Inflammatory macrophage treated with lipopolysaccharide for 4 hours (primary cell): ENCODE data around the gene NKX6-2.
"Not testable (repeated sequence)": the region's sequence is repeated elsewhere in the genome, so short reads cannot be mapped to it uniquely, and the experiment has no call there.

Experiments used
- DNase-seq: peaks from one replicate; pipeline ENCODE4 v3.0.0-alpha.2; 2020

NKX6-2 gene

DNA sequence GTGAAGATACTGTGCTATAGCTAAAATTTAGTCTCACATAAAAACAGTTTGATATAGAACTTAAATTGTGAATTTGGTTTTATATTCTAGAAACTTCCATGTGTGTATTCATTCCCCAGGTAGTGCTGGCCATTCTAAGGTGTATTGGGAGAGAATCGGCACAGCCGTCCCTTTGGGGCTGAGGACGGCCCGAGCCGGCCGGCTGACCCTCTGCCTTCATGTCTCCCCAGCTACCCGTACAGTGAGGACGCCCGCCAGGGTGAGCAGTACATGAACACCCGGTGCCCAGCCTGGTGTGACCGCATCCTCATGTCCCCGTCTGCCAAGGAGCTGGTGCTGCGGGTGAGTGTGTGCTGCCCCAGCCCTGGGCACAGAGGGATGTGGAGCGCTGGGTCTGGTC is 8.5 kb downstream of the NKX6-2 start:
- no peak for DNase-seq

DNA sequence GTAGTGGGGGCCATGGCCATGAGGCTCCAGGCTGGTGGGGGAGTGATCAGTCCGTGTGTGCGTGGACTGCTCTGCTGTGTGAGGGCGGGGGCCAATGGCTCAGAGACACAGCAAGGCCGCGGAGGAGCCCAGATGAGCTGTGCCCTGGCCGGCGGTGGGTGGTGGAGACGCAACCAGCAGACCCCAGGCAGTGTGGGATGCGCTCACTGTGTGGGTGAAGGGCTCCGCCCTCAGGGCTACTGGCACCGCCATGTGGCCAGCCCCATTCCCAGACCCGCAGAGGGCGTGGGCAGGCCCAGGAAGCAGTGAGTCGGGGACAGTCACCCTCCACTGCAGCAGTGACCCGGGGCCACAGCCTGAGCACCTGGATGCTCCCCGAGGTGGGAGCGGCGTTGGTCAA is 9.1 kb downstream of the NKX6-2 start:
- DNase-seq = no peak

- no peak for DNase-seq
Observed at GRCh38 chr10:132776186-132776585, 9.8 kb downstream of the NKX6-2 start.

- no peak for DNase-seq
Observed at GRCh38 chr10:132774902-132775863, 10.8 kb downstream of the NKX6-2 start.

GRCh38 chr10:132774181-132774901 is 11.6 kb downstream of the NKX6-2 start:
- no peak for DNase-seq

- not testable (repeated sequence) for DNase-seq
Observed at GRCh38 chr10:132772816-132773215, 13.1 kb downstream of the NKX6-2 start.

DNA sequence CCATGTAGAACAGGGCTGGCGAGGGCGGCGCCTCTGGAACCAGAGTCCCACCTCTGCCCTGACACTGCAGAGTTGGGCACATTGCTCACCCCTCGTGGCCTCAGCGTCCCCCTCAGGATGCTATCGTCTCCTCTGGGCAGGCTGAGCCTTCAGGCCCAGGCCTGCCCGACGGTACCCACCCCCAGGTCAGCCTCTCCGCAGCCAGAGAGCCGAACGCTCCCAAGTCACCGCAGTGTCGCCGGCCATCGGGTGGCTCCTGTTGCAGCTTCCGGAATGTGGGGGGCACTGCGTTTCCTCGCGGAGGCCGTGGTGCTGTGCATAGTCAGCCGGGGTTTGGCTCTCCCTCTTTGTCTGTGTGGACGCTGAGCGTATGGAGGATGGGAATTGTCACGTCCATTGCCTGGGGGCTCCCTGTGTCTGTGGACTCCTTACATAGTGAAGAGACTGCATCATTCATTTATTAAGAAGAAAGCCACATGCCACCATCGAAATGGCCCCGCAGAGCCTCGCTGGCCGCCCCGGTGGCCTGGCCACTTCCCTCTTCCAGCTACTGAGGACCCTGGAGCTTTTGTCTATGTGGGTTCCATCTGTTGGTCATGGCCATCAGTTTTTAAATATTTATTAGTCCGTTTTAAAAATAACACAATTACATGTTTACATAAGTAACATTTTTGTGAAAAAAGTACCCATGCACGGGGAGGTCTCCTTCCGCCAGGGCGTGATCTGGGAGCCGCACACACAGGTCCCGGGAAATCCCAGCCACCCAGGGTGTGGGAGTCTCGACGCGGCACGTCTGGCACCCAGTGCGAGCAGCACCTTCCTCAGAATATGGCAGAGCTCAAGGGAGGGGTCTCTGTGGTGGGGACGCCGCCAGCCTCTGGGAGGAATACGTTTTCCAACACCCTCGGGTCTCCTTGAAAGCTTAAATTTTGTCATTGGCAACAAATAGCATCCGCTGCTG is 15.6 kb downstream of the NKX6-2 start:
- no peak for DNase-seq

DNA sequence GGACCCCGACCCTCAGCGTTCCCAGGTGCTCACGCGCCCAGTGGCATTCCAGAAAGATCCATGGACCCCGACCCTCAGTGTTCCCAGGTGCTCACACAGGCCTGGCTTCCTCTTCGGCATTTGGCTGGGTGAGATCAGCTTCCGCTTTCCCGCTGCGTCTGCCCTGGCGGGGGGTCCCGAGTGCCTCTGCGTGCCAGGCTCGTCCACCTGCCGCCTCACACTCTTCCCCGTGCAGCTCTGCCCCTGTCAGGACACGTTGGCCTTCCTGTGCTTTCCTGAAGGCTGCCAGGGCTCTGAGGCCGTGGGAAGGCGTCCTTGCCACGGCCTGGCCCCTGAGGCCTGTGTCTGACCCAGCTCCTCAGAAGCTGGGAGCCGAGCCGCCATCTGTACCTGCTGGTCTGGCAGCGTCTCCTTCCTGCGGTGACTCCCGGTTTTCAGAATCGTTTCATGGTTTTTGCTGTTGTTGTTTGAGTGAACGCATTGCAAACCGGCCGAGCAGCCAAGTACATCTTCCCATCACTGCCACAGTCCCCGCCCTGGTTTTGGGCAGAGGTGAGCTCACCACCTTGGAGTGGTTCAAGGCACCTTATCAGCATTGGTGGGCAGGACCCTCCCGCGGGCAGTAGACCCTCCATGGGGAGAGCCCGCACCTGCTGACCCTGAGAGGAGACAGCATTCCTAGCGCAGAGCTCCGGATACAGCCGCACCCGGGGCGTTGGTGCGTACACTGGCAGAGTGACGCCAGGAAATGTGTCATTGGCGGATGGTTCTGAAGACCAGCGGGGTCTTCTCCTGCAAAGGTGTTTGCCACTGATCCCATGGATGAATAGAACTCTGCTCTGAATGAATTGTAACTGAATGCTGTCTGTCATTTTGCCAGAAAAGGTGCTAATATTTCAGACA is 17.4 kb downstream of the NKX6-2 start:
- DNase-seq = no peak

- no peak for DNase-seq
Observed at GRCh38 chr10:132766291-132766690, 19.7 kb downstream of the NKX6-2 start.

- DNase-seq = no peak
Observed at GRCh38 chr10:132765435-132765834, 20.5 kb downstream of the NKX6-2 start.

DNA sequence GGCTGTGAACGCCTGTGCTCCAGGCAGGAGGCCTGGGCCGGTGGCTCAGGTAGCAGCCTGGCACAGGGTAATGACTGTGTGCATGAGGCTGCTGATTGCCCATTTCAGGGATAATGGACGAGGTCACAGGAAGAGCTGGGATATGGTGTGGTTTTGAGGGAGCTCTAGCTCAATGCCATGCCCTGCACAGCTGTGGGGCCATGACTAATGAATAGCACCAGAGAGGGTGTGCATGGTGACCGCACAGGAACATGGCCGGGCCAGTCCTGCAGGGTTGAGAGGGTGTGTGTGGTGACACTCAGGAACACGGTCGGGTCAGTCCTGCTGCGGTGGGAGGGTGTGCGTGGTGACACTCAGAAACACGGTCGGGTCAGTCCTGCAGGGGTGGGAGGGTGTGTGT is 21.8 kb downstream of the NKX6-2 start:
- DNase-seq = no peak

- DNase-seq = no peak
Observed at GRCh38 chr10:132763545-132763944, 22.4 kb downstream of the NKX6-2 start.

DNA sequence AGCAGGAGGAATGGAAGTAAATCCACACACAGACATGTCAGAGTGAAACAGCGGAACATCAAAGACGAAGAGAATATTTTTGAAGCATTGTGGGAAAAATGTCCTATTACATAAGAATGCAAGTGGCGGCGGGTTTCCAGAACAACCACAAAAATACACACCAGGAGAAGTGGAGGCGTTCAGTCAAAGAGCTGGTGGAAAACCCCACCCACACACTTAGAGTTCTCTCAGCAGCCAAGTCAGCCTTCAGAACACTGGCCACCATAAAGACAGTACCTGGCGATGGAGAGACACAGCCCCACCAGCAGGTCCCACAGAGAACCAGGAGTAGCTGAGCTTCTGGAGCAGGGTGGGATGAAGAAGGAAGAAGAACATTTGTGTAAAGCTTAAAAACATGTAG is 23.7 kb downstream of the NKX6-2 start:
- peak; percentile 36 for DNase-seq

DNA sequence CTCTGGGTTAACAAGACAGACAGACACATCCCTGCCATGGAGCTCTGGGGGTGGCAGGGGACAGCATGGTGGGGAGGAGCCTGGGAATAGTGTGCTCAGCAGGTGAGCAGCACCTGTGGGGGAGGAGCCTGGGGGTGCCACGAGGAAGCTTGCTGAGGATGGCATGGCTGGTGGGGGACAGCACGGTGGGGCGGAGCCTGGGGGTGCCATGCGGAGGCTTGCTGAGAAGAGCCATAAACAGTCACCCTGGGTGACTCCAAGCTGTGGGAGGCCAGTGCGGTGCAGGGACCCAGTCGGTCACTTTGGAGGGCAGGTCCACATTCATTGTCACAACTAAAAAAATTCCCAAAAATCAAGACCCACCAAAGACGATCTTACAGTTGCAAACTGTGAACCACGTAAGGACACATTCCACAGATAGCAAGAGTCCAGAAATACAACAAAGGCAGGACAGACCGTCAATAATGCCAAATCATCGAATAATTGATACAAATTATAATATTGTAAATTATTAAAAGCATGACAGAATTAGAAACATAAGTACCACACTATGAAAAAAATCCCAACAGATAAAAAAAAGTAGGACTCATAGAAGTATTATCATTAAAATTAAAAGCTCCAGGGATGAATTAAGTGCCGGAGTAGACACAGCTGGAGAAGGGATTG is 24.4 kb downstream of the NKX6-2 start:
- no peak for DNase-seq

GRCh38 chr10:132758865-132759264 is 27.1 kb downstream of the NKX6-2 start:
- DNase-seq = no peak

DNA sequence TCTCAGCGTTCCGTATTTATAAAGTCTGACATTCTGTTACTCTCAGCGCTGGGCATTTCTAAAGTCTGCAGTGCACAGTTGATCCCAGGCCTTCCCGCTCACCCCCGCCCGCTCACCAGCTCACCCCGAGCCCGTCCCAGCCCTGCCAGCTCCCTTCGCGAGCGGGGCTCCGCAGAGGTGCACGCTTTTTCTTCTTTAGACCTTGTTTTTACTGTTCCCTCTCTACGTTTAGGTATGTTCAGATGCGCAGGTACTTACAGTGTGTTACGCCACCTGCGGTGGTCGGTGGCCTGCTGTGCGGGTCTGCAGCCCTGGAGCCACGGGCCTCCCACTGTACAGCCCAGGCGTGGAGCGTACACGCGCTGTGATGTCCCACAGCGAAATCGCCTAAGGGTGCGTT is 28.8 kb downstream of the NKX6-2 start:
- DNase-seq = no peak

DNA sequence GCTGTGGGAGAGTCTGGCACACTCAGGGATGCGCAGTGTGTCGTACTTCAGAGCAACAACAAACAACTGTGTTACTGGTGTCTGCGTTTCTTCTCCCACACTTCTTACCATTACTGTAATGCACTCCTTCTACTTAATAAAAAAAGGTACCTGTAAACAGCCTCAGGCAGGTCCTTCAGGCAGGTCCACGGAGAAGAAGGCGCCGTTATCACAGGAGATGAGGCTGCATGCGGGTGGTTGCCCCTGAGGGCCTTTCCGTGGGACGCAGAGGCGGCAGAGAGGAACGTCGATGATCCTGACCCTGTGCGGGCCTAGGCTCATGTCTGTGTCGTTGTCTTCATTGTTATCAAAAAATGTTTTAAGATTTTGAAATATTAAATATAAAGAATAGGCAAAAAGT is 29.4 kb downstream of the NKX6-2 start:
- DNase-seq = no peak

- no peak for DNase-seq
Observed at GRCh38 chr10:132755166-132755711, 30.7 kb downstream of the NKX6-2 start.

GRCh38 chr10:132754071-132754470 is 31.9 kb downstream of the NKX6-2 start:
- no peak for DNase-seq

- no peak for DNase-seq
Observed at GRCh38 chr10:132753596-132753995, 32.4 kb downstream of the NKX6-2 start.

DNA sequence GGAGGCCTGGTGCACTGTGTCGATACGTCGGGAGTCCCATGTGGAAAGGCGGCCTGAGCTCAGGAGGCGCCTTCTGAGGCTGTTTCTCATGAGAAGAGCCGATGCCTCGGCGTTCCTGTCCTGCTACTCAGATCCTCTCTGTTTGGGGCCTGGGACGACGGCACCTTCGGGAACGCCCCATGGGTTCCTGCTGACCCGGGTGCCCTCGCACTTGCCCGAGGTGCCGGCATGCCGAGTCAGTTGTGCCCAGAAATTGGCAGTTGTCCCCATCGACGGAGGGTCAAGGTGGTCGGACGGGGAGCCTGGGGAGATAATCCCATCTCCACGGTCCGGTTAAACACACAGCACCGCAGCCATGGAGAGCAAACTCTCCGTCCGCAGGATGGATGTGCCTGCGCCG is 33.0 kb downstream of the NKX6-2 start:
- no peak for DNase-seq
